Loucy (cell line): ENCODE results near the gene FMR1.

ENCODE experiments used
- CTCF ChIP-seq: fragments of 200-600 bp; sonication (generic); conservative IDR thresholded peaks from 2 replicates; pipeline ENCODE4 v1.5.1; 2014; ENCODE audit warnings: mild to moderate bottlenecking, antibody characterized with exemption, low read length
- EZH2phosphoT487 ChIP-seq: fragments of 200-600 bp; IDR thresholded peaks from 2 replicates; pipeline ENCODE4 v1.6.1; 2018; ENCODE audit warnings: antibody characterized with exemption, mild to moderate bottlenecking, moderate library complexity, borderline replicate concordance

- TF ChIP-seq CTCF (no peak), EZH2phosphoT487 (no peak)
Measured at GRCh38 chrX:147948531-147948930, 36.8 kb downstream of the FMR1 start.
